GM19240 (cell line): ENCODE data around the gene PCNT.
"Not testable (repeated sequence)": the region's sequence is repeated elsewhere in the genome, so short reads cannot be mapped to it uniquely, and the experiment has no call there.

Experiments used
- DNase-seq: peaks from one replicate; pipeline ENCODE4 v3.0.0; 2011; ENCODE audit warnings: low spot score; ENCODE audit not compliant: insufficient read length

PCNT gene

GRCh38 chr21:46308431-46308830 is 15.5 kb upstream of the PCNT start:
- DNase-seq, result no peak

DNA sequence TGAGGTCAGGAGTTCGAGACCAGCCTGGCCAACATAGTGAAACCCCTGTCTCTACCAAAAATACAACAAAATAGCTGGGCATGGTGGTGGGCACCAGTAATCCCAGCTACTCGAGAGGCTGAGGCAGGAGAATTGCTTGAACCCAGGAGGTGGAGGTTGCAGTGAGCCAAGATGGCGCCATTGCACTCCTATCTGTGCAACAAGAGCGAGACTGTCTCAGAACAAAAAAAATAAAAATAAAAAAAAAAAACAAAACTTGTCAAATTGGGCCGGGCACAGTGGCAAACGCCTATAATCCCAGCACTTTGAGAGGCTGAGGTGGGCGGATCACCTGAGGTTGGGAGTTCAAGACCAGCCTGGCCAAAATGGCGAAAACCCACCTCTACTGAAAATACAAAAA is 13.7 kb upstream of the PCNT start:
- DNase-seq, result not testable (repeated sequence)

DNA sequence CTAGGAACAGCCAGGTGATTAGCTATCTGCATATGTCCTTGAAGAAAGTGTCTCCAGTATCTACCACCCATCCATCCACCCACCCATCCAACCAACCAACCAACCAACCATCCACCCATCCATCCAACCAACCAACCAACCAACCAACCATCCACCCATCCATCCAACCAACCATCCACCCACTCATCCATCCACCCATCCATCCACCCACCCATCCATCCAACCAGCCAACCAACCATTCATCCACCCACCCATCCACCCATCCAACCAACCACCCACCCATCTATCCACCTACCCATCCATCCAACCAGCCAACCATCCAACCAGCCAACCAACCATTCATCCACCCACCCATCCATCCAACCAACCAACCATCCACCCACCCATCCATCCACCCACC is 12.4 kb upstream of the PCNT start:
- DNase-seq, result no peak

GRCh38 chr21:46312949-46313348 is 11.0 kb upstream of the PCNT start:
- DNase-seq, result no peak

DNA sequence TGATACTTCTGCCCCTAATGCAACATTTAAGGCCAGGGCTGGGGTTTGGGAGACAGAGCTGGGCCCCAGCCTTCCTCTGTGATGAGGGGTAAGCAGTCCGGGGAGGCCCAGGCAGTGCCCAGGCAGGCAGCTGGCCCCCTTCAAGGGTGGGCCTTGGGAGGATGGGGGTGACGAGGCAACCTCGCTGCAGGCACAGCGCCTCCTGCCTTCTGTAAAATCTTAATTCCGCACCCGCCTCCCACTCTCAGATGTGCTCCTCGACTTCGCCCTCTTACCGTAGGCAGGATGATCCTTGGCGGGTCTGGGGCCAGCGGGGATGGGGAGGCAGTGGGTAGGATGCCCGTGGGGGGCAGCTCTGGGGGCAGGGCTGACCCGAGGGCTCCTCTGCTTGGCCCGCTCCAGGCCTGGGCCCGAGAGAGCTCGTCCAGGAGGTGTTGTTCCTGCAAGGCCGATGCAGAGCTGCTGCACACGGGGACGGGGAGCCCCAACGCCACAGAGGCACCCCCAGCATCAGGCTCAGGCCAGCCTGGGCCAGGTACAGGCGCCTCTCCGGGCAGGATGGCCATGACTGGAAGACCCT is 9.4 kb upstream of the PCNT start:
- no peak for DNase-seq

DNA sequence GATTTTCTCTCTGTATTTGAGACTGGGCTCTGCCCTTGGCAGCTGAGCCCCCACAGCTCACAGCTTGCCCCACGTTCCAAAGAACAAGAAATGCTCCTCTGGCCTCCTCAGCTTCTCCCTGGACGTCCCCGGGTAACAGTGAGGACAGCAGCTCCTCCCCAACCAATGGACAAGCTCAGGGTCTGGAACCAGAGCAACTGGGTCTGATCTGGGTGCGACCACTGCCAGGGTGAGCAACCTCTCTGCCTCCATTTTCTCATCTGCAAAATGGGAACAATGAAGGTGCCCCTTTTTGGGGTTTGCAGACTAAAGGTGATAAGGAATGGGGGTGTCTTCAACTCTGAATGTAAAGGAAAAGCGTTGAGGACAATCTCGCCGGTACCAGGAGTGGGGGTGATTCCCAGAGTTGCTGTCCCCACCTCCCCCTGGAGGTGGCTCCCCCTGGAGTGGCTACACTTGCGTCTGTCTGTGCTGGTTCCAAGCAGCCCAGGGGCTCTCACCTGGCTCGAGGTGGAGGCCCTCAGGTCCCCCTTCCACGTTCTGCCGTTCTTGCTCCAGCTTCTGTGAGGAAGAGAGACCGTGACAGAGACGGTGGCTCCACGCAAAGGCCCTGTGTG is 7.1 kb upstream of the PCNT start:
- DNase-seq, result no peak

DNA sequence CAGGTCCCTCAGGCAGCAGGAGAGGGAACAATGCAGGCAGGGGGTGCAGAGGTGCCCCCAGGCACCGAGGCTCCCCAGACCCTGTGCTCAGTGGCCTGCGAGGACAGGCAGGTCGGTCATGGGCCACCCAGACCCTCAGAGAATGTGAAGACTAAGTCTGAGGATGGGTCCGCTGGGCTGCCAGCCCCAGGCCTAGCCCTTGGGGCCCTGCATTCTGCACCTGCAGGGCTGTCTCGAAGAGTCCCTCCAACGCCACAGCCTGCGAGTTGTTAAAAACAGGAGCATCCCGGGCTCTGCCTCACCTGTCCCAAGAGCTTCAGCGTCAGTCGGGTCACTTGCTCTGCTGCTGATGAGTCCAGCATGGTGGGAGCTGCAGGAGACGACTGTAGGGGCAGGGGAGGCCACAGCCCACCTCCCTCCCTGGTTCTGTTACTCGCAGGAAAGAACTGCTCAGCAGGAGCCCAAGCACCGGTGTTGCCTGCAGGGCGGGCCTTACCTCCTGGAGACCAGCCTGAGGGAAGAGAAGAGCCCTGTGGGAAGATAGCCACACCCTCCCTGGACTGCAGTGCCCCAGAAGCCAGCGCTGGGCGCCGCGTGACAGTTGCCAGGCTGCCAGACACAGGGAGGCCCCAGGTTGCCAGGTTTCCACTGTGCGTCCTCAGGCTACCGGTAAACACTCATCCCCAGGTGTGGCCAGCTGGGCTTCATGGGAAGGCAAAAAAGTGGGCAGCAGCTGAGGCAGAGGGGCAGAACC is 6.1 kb upstream of the PCNT start:
- DNase-seq, result no peak

DNA sequence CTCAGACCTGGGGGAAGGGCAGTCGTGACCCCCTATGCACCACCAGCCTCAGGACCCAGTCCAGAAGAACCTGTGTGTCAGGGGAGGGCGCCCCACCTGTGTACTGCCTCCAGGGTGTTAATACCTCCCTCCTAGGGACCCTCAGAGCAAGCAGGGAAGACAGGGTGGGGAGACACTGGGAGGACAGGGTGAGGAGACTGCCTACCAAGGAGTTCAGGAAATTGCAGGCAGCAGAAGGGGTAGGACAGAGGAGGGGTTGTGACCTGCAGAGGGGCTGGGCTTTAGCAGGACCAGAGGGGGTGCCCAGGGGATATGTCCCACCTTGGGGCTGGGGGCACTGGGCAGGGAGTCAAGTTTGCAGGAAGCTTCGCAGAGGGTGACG is 5.5 kb upstream of the PCNT start:
- no peak for DNase-seq

DNA sequence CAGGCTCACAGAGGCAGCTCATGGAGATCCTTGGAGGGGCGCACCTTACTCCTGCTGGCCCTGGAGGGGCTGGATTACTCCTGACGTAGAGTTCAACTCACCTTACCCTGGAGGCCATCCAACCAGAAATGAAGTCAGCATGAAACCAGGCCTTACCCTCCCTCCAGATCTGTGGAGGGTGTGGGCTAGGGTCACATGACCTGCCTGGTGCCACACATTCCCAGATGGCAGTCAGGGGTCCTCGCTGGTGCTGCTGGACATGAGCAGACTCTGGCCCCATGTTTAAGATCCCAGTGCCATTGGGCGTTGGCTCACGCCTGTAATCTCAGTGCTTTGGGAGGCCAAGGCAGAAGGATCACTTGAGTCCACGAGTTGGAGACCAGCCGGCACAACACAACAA is 4.8 kb upstream of the PCNT start:
- DNase-seq, result no peak

DNA sequence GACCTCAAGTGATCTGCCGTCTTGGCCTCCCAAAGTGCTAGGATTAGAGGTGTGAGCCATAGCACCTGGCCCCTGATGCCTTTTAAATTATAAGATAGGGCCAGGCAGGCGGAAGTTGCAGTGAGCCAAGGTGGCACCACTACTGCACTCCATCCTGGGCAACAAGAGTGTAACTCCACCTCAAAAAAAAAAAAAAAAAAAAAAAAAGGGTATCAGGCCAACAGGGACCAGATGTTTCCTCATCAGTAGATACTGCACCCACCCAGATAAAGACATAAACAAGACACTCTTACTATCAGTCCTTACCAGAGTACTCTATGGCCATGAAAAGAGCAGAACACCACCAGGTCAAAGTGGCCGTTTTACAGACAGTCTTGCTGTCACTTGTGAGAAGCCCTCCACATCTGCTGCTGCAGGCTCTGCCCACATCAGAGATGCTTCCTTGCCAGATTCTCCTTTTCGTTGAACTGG is 3.6 kb upstream of the PCNT start:
- no peak for DNase-seq

- DNase-seq, result no peak
These were observed 1.4 kb upstream of the PCNT start for GRCh38 chr21:46322351-46323226.

- DNase-seq, result no peak
These were observed 688 bp upstream of the PCNT start for GRCh38 chr21:46323227-46323709.

GRCh38 chr21:46324390-46325072 is 575 bp downstream of the PCNT start:
- DNase-seq, result peak; percentile 75

DNA sequence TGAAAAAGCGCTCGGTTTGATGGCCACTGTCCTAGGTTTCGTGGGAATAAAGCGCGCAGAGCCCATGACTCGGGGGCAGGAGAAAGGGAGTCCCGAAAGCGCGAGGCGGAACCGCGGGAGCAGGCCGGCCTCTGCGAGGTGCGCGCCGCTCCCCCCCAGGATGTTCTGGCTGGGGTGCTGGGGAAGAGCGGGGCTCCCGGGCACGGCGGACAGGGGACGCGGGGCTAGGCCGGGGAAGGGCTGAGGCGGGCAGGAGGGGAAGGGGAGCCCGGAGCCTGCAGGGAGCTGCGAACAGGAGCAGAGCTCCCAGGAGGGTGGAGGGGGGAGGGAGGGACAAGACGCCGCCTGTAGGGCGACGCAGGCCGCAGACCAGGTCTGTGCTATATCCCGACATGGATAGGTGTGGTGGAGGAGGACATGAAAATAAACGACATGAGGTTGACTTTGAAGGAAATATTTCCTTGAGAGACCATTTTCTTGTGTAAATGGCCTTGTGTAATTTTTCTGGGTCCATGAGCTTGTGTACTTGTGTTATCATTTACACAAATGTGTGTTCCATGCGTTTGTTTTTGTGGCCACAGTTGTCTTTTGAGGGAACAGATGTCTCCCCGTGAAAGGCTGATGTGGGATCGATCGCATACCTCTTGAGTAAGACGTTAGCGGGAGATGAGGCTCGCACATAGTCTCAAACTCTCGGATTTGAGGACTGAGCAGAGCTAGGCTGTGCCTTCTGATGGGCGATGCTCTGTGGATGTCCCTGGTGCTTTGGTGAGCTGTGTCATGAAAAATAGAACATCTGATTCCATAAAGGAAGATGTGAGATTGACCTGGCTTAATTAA is 1.3 kb downstream of the PCNT start:
- DNase-seq, result no peak

DNA sequence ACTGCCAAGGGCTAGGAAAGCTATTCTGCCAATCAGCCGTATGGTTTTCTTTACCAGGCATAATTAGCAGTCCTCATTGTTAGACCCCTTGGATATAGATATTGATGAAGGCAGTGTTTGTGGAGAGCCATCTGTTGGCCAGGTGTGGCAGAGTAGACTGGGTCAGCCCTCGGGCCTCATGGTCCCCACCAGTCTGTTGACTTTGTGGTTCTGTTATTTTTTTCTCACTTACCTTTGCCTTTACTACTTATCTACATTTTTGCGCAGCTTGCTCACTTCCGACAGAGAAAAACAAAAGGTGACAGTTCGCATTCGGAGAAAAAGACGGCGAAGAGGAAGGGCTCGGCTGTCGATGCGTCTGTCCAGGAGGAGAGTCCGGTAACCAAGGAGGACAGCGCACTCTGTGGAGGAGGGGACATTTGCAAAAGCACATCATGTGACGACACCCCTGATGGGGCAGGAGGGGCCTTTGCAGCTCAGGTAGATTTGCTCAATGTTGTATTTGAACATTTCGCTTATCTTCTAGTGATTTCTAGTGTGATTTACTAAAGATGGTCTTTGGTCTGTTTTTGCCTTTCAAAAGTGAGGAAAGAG is 2.3 kb downstream of the PCNT start:
- DNase-seq, result no peak

DNA sequence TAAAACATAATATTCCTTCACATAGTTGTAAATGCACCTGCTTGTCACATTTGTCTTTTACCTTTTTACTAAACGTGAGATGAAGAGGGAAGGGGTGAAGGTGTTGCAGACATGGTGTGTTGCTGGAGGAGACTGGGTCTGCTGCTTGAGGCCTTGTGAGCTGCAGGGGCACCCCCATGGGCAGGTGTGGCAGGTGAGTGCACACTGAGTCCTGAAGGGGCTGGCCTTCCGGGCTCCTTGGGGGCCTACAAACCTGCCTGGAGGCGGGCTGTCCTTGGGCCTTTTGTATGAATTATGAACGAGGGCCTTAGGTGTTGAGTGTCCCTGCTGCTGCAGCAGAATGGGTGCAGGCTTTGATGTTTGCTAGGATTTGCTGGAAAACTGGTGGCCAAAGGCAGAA is 3.8 kb downstream of the PCNT start:
- no peak for DNase-seq

GRCh38 chr21:46328151-46328550 is 4.2 kb downstream of the PCNT start:
- DNase-seq, result no peak

- DNase-seq, result no peak
These were observed 5.8 kb downstream of the PCNT start for GRCh38 chr21:46329796-46330195.

GRCh38 chr21:46334351-46335140 is 10.6 kb downstream of the PCNT start:
- no peak for DNase-seq
